ENCODE data around the gene FAM83G. TPM values are rescaled to one million over a fixed set of nuclear protein-coding genes. Genes with fewer than 3 reads are reported as not detected.

The FAM83G gene
- total and polyA plus RNA-seq, 2 donors (not counting 3 experiments of a cell fraction or from before 2014, with no cell fraction given) = 7.0 to 10.9 TPM

DNA sequence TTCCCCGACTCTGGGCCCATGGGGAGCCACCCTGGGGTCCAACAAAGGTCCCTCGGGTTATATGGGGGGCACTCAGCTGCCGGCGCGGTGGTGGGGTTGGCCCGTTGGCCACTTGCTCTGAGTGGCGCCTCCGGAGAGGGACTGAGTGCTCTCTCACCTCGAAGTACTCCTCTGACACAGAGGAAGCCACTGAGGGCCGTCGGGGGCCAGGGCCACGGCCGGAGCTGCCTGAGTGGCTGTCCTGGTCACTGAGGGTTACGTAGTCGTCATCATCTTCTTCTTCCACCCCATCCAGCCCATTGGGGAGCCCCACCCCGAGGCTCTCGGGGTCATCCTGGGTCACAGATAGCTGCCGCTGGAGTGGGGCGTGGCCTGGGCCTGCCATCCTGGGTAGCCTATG lies 26.9 kb downstream of the FAM83G start:
- POLR2A ChIA-PET = no interaction called here
- intact Hi-C loops (cut with micrococcal nuclease) = no loop called here
- BruUV-seq (replicated peaks) = no TSS peak
- peaks cover 8% of the 10 kb centered on the region for H3K4me1 ChIP-seq (ENCODE audit: control insufficient read depth, extremely low read depth, insufficient read depth, low read length)
- no peak for FAIRE-seq
- no peak for DNase-seq (ENCODE audit: low read depth, low spot score)
- no peaks in the 10 kb centered on the region for H3K9me1 ChIP-seq (replicated peaks; ENCODE audit: control insufficient read depth, extremely low read depth, insufficient read depth, low read length)
- no peaks in the 10 kb centered on the region for H3K9me3 ChIP-seq (replicated peaks; ENCODE audit: control insufficient read depth, insufficient read depth, low read length)
- CTCF ChIA-PET = interaction anchor here (2.3 kb wide), 1 partner anchor 17 kb away, joined by 6 read pairs; no protein-coding TSS in a partner anchor
- no peak overlapping the region for H3K4me3 ChIP-seq (replicated peaks in 1 of 3; ENCODE audit: insufficient read depth in 1 of 3, low read depth in 1 of 3, low read length in 3 of 3)
- TF ChIP-seq GATA2 (IDR thresholded peaks at IDR 0.05; ENCODE audit: insufficient read depth, insufficient read length, low read depth, low read length) (no peak), POLR2AphosphoS5 (IDR thresholded peaks at IDR 0.05; ENCODE audit: insufficient read depth, low read depth, low read length) (no peak), POLR2A (IDR thresholded peaks at IDR 0.05; ENCODE audit: low read depth, low read length) (no peak), JUN (IDR thresholded peaks at IDR 0.05; ENCODE audit: borderline replicate concordance, insufficient read depth, insufficient read length, low read depth) (no peak), MYC (IDR thresholded peaks at IDR 0.05; ENCODE audit: low read depth, low read length) (no peak), EZH2 (IDR thresholded peaks at IDR 0.05; ENCODE audit: borderline replicate concordance, low read depth, low read length, severe bottlenecking) (no peak), FOS (IDR thresholded peaks at IDR 0.05; ENCODE audit: borderline replicate concordance, insufficient read depth, low read length) (no peak)
- TF ChIP-seq, protein P1, sequence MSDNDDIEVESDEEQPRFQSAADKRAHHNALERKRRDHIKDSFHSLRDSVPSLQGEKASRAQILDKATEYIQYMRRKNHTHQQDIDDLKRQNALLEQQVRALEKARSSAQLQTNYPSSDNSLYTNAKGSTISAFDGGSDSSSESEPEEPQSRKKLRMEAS (IDR thresholded peaks at IDR 0.05; ENCODE audit: insufficient read depth, insufficient read length) = no peak
- TF ChIP-seq, protein P2, sequence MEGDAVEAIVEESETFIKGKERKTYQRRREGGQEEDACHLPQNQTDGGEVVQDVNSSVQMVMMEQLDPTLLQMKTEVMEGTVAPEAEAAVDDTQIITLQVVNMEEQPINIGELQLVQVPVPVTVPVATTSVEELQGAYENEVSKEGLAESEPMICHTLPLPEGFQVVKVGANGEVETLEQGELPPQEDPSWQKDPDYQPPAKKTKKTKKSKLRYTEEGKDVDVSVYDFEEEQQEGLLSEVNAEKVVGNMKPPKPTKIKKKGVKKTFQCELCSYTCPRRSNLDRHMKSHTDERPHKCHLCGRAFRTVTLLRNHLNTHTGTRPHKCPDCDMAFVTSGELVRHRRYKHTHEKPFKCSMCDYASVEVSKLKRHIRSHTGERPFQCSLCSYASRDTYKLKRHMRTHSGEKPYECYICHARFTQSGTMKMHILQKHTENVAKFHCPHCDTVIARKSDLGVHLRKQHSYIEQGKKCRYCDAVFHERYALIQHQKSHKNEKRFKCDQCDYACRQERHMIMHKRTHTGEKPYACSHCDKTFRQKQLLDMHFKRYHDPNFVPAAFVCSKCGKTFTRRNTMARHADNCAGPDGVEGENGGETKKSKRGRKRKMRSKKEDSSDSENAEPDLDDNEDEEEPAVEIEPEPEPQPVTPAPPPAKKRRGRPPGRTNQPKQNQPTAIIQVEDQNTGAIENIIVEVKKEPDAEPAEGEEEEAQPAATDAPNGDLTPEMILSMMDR (IDR thresholded peaks at IDR 0.05; ENCODE audit: extremely low read depth in 1 of 2, insufficient read depth in 1 of 2, low read depth in 1 of 2, low read length in 2 of 2) = no peak
- H3K36me3 ChIP-seq (ENCODE audit: control insufficient read depth in 2 of 2, extremely low read depth in 1 of 2, insufficient read depth in 2 of 2, low read length in 2 of 2) = peaks cover 0 to 12% of the 10 kb centered on the region in 2 experiments
- dilution Hi-C loops (cut with MboI; ENCODE audit: extremely low pct_ligation_motif_present, low sequenced_read_pairs) = no loop called here
- no peak overlapping the region for H3K4me2 ChIP-seq (ENCODE audit: insufficient read depth, low read length)
- no peak overlapping the region for H2AFZ ChIP-seq (ENCODE audit: low read depth, low read length)
- H3K9ac ChIP-seq (replicated peaks; ENCODE audit: extremely low read depth, insufficient read depth, low read length) = no peak overlapping the region
- no peaks in the 10 kb centered on the region for H3K27me3 ChIP-seq (ENCODE audit: control insufficient read depth in 2 of 2, insufficient read depth in 2 of 2, low read length in 2 of 2)
- no peaks in the 10 kb centered on the region for H3K79me2 ChIP-seq (ENCODE audit: control insufficient read depth, insufficient read depth, low read length)
- no peak overlapping the region for H3K27ac ChIP-seq (ENCODE audit: insufficient read depth, low read depth, low read length)
- H4K20me1 ChIP-seq (replicated peaks; ENCODE audit: control insufficient read depth, extremely low read depth, insufficient read depth, low read length) = no peaks in the 10 kb centered on the region

All from endothelial cell of umbilical vein (primary cell).